HL-60 (cell line): ENCODE data around the gene CDK6.

Experiments
- CTCF ChIP-seq: IDR thresholded peaks from one replicate; pipeline ENCODE4 v1.5.1; 2011; ENCODE audit warnings: low read length, control low read depth, inconsistent platforms; ENCODE audit not compliant: insufficient read depth
- GABPA ChIP-seq: IDR thresholded peaks from 2 replicates; pipeline ENCODE4 v1.6.1; 2012; ENCODE audit warnings: low read depth
- POLR2AphosphoS5 ChIP-seq: IDR thresholded peaks from 2 replicates; pipeline ENCODE4 v1.6.1; 2012; ENCODE audit warnings: low read depth
- REST ChIP-seq: IDR thresholded peaks from 2 replicates; pipeline ENCODE4 v1.6.1; 2012; ENCODE audit warnings: low read depth; ENCODE audit not compliant: insufficient replicate concordance

GRCh38 chr7:92586841-92587240 is 249.5 kb downstream of the CDK6 start:
- TF ChIP-seq CTCF, result no peak
- no peak for TF ChIP-seq POLR2AphosphoS5
- no peak for TF ChIP-seq GABPA
- no peak for TF ChIP-seq REST
